ENCODE data around the gene TBC1D17. TPM values are rescaled to one million over a fixed set of nuclear protein-coding genes. Genes with fewer than 3 reads are reported as not detected.

Gene TBC1D17
- total and polyA plus RNA-seq, 10 of the 15 experiments (the other 5 are each of a cell fraction or from before 2014, with no cell fraction given), result 0.42 to 20.4 (median 11.2) TPM

DNA sequence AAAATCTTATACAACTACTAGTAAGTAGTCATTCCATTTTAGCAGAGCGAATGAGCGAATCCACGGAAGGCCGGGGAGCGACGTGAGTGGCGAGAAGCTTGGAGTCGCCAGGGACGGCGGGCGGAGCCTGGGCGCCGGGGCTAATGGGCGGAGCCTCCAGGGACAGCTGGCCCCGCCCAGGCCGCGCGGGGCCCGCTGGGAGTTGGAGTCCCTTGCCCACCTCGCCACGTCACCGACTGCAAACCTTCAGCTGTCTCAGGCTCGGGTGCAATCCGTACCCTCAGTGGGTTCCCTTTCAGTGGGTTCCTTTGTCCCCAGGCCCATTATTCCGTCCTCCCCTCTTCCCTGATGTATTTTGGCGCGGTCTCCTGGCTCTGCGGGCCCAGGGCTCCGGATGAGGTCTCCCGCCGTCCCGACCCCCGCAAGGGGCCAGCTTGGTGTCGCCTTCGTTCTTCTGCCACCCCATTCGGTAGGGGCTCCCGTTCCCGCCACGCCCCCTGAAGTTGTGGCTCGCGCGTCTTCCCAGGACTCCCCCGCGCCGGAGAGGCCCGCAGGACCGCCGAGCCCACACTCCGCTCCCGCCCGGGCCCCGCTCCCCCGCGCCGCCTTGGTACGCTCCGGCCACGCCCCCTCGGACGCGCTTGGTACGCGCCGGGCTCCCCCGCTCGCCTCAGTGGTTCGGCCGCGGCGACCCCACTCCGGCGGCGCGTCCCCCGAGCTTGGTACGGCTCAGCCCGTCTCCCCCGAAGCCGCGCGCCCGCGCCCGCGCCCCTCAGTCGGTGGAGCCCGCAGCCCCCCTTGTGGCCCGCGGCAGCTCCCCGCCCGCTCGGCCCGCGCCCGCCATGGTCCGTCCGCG, 26.8 kb upstream of the TBC1D17 start, which contains the start of gene PTOV1 (continued):
- TF ChIP-seq, protein P1, sequence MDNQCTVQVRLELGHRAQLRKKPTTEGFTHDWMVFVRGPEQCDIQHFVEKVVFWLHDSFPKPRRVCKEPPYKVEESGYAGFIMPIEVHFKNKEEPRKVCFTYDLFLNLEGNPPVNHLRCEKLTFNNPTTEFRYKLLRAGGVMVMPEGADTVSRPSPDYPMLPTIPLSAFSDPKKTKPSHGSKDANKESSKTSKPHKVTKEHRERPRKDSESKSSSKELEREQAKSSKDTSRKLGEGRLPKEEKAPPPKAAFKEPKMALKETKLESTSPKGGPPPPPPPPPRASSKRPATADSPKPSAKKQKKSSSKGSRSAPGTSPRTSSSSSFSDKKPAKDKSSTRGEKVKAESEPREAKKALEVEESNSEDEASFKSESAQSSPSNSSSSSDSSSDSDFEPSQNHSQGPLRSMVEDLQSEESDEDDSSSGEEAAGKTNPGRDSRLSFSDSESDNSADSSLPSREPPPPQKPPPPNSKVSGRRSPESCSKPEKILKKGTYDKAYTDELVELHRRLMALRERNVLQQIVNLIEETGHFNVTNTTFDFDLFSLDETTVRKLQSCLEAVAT (IDR thresholded peaks at IDR 0.05), result peak; percentile 52; the same call in 1 of the 2 replicates
- TF ChIP-seq FOXK2 (IDR thresholded peaks at IDR 0.05), result peak; percentile 96
- peak; percentile 94 to 97 for TF ChIP-seq BHLHE40 (IDR thresholded peaks at IDR 0.05; ENCODE audit: borderline replicate concordance in 1 of 2, low read depth in 2 of 2, low read length in 1 of 2)
- TF ChIP-seq, protein P2, sequence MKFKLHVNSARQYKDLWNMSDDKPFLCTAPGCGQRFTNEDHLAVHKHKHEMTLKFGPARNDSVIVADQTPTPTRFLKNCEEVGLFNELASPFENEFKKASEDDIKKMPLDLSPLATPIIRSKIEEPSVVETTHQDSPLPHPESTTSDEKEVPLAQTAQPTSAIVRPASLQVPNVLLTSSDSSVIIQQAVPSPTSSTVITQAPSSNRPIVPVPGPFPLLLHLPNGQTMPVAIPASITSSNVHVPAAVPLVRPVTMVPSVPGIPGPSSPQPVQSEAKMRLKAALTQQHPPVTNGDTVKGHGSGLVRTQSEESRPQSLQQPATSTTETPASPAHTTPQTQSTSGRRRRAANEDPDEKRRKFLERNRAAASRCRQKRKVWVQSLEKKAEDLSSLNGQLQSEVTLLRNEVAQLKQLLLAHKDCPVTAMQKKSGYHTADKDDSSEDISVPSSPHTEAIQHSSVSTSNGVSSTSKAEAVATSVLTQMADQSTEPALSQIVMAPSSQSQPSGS (IDR thresholded peaks at IDR 0.05; ENCODE audit: low read length), result no peak
- peak in 1 of 2 experiments; percentile 57; a peak in 1 of 3 replicates for TF ChIP-seq EGR1 (IDR thresholded peaks at IDR 0.05; ENCODE audit: borderline replicate concordance in 1 of 2, low read depth in 2 of 2, low read length in 2 of 2)
- no peak for TF ChIP-seq MYB (IDR thresholded peaks at IDR 0.05; ENCODE audit: borderline replicate concordance, low read depth, low read length)
- TF ChIP-seq HDAC2 (IDR thresholded peaks at IDR 0.05), result no peak
- no peak for TF ChIP-seq MEF2A (IDR thresholded peaks at IDR 0.05; ENCODE audit: insufficient read depth, low read depth, low read length)
- TF ChIP-seq, protein P3, sequence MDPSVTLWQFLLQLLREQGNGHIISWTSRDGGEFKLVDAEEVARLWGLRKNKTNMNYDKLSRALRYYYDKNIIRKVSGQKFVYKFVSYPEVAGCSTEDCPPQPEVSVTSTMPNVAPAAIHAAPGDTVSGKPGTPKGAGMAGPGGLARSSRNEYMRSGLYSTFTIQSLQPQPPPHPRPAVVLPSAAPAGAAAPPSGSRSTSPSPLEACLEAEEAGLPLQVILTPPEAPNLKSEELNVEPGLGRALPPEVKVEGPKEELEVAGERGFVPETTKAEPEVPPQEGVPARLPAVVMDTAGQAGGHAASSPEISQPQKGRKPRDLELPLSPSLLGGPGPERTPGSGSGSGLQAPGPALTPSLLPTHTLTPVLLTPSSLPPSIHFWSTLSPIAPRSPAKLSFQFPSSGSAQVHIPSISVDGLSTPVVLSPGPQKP (IDR thresholded peaks at IDR 0.05; ENCODE audit: low read depth, low read length), result no peak
- TF ChIP-seq, protein P4, sequence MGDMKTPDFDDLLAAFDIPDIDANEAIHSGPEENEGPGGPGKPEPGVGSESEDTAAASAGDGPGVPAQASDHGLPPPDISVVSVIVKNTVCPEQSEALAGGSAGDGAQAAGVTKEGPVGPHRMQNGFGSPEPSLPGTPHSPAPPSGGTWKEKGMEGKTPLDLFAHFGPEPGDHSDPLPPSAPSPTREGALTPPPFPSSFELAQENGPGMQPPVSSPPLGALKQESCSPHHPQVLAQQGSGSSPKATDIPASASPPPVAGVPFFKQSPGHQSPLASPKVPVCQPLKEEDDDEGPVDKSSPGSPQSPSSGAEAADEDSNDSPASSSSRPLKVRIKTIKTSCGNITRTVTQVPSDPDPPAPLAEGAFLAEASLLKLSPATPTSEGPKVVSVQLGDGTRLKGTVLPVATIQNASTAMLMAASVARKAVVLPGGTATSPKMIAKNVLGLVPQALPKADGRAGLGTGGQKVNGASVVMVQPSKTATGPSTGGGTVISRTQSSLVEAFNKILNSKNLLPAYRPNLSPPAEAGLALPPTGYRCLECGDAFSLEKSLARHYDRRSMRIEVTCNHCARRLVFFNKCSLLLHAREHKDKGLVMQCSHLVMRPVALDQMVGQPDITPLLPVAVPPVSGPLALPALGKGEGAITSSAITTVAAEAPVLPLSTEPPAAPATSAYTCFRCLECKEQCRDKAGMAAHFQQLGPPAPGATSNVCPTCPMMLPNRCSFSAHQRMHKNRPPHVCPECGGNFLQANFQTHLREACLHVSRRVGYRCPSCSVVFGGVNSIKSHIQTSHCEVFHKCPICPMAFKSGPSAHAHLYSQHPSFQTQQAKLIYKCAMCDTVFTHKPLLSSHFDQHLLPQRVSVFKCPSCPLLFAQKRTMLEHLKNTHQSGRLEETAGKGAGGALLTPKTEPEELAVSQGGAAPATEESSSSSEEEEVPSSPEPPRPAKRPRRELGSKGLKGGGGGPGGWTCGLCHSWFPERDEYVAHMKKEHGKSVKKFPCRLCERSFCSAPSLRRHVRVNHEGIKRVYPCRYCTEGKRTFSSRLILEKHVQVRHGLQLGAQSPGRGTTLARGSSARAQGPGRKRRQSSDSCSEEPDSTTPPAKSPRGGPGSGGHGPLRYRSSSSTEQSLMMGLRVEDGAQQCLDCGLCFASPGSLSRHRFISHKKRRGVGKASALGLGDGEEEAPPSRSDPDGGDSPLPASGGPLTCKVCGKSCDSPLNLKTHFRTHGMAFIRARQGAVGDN (IDR thresholded peaks at IDR 0.05), result 0 out of 2 replicates have a peak, but pooled peaks have one; percentile 45
- TF ChIP-seq GABPA (IDR thresholded peaks at IDR 0.05; ENCODE audit: low read depth), result no peak
- TF ChIP-seq ZNF622 (IDR thresholded peaks at IDR 0.05), result no peak
- TF ChIP-seq, protein P5, sequence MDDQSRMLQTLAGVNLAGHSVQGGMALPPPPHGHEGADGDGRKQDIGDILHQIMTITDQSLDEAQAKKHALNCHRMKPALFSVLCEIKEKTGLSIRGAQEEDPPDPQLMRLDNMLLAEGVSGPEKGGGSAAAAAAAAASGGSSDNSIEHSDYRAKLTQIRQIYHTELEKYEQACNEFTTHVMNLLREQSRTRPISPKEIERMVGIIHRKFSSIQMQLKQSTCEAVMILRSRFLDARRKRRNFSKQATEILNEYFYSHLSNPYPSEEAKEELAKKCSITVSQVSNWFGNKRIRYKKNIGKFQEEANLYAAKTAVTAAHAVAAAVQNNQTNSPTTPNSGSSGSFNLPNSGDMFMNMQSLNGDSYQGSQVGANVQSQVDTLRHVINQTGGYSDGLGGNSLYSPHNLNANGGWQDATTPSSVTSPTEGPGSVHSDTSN (IDR thresholded peaks at IDR 0.05; ENCODE audit: insufficient replicate concordance, low read depth, low read length), result no peak
- TF ChIP-seq, protein P6, sequence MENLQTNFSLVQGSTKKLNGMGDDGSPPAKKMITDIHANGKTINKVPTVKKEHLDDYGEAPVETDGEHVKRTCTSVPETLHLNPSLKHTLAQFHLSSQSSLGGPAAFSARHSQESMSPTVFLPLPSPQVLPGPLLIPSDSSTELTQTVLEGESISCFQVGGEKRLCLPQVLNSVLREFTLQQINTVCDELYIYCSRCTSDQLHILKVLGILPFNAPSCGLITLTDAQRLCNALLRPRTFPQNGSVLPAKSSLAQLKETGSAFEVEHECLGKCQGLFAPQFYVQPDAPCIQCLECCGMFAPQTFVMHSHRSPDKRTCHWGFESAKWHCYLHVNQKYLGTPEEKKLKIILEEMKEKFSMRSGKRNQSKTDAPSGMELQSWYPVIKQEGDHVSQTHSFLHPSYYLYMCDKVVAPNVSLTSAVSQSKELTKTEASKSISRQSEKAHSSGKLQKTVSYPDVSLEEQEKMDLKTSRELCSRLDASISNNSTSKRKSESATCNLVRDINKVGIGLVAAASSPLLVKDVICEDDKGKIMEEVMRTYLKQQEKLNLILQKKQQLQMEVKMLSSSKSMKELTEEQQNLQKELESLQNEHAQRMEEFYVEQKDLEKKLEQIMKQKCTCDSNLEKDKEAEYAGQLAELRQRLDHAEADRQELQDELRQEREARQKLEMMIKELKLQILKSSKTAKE (IDR thresholded peaks at IDR 0.05; ENCODE audit: low read depth, poor library complexity, severe bottlenecking), result no peak
- no peak for TF ChIP-seq SUZ12 (IDR thresholded peaks at IDR 0.05; ENCODE audit: unreplicated experiment)
- TF ChIP-seq POLR2AphosphoS2 (IDR thresholded peaks at IDR 0.05; ENCODE audit: low read depth, low read length), result no peak
